HG02763 (cell line): ENCODE results near the gene EGLN1.
"Not testable (repeated sequence)": the region's sequence is repeated elsewhere in the genome, so short reads cannot be mapped to it uniquely, and the experiment has no call there.

Experiments used
- ATAC-seq: cut with Tn5 transposase; IDR thresholded peaks from one replicate; pipeline ENCODE4 v1.9.1; 2021; ENCODE audit warnings: mild to moderate bottlenecking, moderate library complexity; ENCODE audit not compliant: unreplicated experiment

Gene EGLN1

DNA sequence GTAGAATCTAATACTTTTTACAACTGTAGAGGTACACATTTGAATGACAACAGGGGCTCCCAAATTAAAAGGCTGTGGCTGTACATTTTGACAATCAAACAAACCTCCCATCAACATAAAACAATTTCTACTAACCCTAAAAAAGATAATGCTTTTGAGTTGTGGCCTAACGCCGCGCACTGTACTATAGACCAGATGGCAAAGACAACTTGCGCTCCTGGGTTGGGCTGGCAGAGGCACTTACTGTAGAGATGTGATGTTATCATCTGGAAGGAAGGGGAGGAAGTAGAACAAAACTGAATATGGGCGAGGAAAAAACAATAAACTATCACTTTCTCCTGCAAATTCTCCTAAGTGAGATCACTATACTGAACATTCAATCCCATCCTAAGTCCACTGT is 57.9 kb downstream of the EGLN1 start:
- no peak for ATAC-seq

DNA sequence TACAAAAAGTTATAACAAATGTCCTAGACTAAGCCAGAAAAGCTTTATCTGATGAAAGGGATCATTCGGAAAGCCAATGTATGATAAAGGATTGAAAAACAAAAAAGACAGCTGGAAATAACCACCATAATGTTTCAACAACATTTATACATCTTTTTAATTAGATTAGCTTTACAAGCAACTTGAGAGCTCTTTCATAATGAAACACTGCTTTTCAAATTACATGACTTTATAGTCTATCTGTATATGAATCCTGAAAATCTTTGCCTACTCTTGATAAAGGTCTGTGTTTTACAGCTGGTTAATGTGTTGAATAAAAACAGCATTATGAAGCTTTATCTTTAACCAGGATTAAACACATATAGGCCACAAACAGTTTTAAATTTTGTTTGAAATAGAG is 58.5 kb downstream of the EGLN1 start:
- ATAC-seq = no peak

DNA sequence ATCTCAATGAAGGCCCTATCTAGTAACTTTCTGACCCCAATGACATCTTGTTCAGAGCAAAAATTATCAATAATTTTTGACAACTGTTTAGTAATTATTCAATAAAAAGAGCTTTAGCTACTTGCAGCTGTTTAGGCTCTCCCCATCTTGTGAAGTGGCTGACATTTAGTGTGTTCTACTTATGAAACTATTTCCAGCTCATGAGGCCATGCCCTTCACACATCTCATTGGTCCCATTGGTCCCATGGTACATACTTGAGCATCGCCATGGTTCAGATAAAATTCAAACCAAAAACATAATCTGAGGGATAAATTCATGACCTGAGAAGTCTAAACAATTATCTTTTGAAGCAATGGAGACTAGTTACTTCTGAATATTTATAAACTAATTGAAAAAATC is 59.8 kb downstream of the EGLN1 start:
- no peak for ATAC-seq

DNA sequence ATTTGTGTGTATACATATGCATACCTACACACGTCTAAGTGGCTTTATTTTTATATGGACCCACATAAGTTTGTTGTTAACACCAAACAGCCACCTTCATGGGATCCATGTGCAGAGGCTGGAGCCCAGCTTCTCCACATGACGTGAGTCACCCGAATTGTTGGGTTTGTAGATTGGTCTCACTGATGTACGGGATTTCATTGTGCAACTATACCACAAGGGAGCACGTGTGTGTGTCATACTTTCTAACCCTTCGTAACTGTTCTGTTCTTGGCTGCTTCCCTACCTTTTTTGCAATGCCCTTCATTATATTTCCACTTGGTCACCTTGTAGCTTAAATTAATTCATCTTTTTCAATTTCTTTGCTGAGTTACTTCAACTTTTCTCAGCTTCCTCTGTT is 63.0 kb downstream of the EGLN1 start:
- ATAC-seq = no peak

DNA sequence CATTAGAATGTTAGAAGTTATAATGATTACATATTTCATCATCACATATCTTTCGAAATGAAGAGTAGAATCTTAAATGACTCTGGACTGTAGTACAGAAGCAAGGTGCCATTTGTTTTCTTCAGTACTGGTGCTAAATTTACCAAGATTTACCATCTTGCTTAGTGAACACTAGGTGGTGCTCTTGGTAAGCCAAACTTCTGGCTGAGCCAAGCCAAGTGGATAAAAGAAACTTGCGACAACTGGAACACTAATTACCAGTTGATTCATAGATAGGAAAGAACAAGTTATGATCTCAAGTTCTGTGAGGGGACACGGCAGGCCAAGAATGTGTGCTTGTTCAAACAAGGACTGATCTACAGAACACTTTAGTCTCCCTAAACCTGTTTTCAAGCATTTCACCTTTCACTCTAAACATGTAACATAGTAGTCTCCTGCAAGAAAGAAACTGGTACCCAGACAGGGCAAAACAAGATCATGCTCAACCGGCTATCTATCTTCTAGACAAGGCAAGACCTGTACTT is 64.2 kb downstream of the EGLN1 start:
- no peak for ATAC-seq

DNA sequence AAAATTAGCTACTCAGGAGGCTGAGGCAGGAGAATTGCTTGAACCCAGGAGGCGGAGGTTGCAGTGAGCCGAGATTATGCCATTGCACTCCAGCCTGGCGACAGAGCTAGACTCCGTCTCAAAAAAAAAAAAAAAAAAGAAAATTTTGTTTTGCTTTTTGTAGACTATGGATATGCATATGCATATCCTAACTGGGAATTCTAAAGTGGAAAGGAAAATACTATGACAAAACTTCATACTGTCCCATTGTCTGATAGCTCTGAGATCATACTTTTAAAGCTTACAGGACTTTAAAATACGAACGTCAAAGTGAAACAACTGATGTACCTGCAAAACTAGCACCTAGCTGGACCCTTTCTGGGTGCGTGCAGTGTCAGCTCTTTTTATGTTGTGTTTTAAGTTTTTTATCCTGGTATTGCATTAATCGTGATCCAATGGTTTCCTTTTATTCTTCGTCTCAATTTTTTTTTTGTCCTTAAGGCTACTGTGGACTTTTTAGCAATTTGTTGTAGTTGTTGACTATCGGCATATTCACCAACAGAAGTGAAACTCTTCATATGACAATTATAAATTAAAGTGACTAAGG is 64.8 kb downstream of the EGLN1 start:
- no peak for ATAC-seq

DNA sequence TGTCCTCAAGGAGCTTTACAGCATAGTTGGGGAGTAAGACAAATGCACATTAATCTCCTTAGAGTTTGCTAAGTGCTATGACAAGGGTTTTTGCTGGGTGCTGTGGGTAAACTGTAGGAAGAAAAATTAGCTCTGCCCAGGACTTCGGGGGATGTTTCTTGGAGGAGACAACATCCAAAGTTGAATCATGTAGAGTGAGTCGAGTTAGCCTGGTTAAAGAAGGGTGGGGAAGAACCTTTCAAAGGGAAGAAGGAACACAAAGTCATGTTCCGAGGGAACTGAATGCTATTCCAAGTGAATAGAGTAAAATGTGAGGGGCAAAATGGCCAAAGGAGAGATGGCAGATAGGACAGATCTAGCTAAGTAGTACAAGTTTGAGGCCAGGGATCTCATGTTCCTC is 66.9 kb downstream of the EGLN1 start:
- ATAC-seq = no peak

DNA sequence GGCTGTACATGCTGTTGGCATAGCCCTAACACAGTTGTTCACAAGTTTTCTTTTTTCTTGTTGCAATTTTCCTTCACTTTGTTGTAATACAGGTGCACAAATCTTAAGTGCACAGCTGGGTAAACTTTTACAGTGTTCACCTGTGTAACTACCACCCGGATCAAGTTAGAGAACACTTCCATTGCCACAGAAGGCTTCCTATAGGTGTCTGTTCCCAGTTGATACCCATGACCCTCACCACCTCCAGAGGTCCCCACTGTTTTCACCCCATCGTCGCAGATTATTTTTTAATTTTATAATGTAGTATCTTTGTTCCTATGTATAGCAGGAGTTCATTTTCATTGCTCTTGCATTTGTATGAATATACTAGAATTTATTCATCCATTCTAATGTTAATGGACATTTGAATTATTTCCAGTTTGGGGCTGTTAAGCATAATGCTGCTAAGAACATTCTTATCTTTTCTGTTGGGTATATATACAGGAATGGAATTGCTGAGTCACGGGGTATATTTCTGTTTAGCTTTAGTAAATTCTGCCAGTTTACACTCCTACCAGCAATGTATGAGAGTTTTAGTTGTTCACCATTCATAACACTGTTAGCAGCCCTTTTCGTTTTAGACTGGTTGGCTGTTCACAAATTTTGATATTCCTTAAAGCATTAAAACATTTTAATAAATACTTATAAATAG is 67.6 kb downstream of the EGLN1 start:
- ATAC-seq = no peak

DNA sequence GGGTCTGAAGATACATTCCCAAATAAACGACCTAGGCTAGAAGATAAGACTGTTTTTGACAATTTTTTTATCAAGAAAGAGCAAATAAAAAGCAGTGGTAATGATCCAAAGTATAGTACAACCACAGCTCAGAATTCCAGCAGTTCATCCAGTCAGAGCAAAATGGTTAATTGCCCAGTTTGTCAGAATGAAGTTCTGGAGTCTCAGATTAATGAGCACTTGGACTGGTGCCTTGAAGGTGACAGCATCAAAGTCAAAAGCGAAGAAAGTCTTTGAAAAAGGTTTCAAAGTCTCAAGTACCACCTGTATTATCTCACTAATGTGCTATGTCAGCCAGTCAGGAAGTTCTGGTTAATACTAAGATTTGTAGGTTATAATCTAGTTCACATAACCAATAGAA is 69.0 kb downstream of the EGLN1 start:
- no peak for ATAC-seq

DNA sequence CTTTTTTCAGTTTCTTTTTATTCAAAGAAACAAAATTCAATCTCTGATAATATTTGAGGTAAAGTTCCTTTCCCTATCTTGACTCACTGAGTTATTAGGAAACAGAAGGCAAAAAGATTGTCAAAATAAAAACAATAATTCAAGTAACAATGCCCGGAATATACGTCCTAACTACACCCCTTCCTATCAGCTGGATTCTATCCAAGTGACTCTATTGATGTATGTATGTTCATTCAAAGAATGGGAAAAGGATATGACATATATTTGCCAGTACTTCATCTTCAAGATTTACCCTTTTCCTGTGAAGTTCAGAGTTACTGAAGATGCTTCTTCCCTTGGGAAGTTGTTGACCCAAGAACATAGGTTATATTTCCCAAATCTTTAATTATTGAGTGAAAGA is 70.3 kb downstream of the EGLN1 start:
- no peak for ATAC-seq

DNA sequence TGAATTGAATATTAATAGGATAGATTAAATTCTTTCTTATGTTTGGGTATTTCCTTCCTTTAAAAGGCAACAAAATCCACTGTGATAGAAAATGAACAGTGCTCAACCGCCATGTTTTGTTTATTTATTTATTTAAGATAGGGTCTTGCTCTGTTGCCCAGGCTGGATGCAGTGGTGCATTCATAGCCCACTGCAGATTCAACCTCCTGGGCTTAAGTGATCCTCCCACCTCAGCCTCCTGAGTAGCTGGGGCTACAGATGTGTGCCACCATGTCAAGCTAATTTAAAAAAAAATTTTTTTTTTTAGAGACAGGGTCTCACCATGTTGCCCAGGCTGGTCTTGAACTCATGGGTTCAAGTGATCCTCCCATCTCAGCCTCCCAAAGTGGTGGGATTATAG is 73.2 kb downstream of the EGLN1 start:
- not testable (repeated sequence) for ATAC-seq

DNA sequence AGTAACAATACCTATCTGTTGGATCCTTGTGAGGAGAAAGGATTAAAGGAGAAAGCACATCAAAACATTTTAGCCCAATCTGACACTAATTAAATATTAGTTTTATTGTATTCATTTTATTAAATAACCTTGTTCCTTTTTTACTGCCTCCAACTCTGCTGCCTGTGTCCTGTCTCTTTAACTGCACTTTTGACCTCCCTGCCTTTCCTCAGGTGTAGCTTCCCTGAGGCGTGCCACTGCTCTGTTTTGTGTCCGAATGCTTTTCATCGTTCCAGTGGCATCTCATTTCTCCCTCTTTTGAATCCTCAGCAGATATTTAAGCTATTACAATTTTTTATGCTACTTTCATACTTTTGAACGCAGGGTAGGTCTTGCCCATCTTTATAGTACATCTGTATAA is 73.6 kb downstream of the EGLN1 start:
- no peak for ATAC-seq

DNA sequence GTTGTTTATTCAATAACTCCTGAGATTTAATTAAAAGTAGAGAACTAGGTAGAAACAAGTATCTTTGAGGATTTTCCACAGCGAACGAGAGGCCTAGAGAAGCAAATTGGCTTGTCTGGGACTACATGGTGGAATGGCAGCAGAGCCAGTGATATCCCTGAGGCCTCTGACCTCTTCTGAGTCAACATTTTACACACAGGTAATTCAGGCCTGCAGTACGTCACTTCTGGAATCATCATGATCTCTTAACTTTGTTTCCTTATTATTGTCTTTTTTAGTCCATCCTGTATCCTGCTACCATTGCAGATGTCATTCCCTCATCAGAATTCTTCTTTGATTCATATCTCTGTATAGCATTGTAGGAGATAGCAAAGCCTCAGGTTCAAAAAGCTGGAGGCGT is 74.1 kb downstream of the EGLN1 start:
- no peak for ATAC-seq

DNA sequence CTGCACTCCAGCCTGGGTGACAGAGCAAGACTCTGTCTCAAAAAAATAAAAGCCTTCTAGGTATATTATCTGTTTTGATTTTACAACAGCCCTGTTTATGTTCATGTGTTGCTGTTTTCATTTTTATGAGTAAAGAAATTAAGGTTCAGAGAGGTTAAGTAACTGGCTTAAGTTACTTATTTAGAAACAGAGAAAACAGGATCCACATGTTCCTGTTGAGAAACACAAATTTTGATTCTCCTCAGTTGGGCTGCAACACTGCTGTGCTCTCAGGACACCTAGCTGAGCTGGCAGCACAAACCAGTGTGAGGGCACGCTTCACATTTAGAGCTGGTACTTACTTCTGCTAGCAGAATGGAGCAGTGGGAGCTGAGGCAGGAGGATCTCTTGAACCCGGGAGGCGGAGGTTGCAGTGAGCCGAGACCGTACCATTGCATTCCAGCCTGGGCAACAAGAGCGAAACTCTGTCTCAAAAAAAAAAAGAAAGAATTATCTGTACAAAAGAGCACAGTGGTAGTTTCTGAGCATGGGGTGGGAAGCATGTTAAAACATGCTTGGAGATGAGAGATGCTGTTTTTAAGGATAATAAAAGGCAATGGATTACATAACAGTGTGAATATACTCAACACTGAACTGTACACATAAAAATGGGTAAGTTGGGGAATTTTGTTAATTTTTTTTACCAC is 81.6 kb downstream of the EGLN1 start:
- no peak for ATAC-seq

DNA sequence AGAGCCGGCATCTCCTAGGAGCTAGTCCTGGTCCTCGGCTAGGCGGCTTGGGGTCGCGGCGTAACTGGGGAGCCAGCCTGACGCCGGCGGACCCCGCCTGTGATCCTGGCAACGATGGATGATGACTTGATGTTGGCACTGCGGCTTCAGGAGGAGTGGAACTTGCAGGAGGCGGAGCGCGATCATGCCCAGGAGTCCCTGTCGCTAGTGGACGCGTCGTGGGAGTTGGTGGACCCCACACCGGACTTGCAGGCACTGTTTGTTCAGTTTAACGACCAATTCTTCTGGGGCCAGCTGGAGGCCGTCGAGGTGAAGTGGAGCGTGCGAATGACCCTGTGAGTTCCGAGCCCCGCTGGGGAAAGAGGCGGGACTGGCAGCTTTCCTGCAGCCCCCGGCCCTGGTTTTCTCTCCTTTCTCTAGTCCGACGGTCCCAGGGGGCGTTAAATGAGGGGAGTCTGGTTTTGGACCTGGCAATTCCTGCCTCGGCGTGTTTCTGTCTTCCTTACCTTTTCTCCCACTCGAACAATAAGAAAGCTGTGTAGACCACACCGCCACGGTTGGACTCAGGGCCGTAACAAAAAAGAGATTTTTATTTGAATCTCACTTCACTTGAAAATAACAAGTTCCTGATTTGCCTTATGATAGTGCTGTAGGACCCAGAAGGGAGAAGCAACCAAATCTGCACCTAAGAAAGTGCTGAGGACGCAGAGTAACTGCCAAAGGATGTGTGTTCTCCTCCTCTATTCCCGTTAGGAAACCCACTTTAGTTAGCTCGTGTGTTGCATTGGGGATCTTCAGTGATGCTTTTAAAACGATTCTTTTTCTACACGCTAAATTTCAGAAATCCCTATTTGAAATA is 83.6 kb downstream of the EGLN1 start, which contains the start of gene SPRTN:
Gene SPRTN, plus strand, starts transcription at position 24 of the 859 bp plus-strand sequence. Its CDS starts 91 bp downstream, at position 115.
- ATAC-seq = no peak

DNA sequence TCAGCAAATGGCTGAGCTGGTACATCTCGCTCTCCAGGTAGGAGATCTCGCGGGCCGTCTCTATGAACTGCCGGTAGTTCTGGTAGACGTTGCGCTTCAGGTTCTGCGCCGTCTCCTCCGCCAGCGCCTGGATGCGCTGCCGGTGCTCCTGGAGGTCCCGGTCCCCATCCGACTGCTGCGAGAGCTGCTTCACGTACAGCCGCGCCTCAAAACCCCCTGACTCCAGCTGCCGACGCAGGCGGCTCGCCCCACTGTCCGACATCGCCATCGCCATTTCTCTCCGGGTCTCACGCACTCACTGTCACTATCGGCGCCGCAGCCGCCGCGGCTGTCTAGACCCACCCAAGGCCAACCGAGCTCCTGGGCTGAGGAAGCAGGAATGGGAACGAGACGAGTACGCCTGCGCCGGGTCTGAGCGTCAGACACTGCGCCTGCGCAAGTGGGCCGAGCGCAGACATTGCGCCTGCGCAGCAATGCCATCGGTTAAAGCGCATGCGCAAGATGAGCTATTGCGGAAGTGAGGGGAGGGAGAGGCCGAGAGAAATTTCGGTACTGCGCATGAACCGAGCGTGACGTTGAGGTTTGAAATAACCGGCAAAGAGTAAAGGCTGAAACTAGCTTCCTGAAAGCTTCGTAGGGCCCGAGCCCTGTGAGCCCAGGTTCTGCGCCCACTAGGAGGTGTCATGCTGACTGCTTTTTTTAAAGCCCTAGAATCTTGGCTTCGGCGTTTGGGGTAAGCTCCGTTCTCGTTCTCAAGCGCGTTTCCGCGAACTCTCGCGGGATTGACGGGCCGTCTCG is 84.4 kb downstream of the EGLN1 start, which contains the start of gene EXOC8:
Gene EXOC8, minus strand, starts transcription at position 381 of the 798 bp plus-strand sequence. Its CDS starts 107 bp downstream, at position 274.
- ATAC-seq = peak; percentile 73

DNA sequence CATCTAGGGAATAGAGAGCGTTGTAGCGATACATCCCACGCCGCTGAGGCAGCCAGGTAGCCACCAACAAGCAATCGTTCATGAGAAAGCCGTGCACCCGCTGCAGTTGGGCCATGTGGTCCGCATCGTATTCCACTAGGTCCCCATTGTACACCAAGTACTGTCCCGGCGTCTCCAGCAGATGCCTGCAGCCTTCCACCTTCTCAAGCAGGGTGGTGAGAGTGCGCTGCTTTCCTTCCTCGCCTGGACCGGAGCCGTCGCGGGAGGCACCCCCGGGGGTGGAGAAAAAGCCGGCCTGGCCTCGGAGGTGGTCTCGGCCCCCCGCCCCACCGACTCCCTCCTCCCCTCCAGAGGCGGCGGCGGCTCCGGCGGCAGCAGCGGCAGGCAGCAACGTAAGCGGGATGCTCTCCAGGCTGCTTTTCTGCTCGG is 85.0 kb downstream of the EGLN1 start:
- no peak for ATAC-seq

DNA sequence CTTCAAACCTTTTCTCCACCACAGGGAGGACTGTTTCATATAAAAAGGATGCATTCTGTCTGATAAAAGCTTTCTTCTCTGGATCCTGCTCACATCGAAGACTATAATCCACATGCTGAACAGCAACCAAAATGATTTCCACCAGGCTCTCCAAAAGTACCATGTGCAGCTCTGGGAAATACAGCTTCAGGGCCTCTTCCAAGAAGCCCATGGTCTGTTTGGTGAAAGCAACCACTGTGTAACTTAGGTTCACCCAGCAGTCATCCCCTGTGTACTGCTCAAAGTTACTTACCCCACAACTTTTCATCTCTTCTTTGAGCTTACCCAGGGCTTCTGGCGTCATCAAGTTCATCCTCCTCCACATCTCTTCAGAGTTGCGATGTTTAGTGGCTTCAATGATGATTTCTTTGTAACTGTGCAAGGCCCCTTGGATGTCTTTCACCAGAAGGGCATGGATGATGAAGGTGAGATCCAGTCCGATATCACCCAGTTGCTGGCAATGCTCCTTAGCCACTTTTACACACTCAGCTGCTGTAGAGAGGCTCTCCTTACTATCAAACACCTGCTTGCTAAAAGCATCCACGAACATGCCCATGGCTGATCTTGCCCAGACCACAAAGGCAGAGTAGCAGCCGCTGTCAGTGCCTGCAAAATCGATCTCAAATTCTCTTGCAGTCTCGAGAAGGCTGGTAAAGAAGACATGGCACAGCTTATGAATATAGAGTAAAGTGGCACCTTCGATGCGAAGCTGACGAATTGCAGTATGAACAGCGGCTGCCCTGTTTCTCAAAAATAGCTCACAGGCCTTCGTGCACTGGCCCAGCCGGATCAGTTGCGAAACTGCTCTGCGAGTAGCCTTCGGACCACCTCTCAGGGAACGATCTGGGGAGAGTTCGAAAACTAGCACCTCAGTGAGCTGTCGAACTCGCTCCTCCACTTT is 86.2 kb downstream of the EGLN1 start:
- no peak for ATAC-seq

DNA sequence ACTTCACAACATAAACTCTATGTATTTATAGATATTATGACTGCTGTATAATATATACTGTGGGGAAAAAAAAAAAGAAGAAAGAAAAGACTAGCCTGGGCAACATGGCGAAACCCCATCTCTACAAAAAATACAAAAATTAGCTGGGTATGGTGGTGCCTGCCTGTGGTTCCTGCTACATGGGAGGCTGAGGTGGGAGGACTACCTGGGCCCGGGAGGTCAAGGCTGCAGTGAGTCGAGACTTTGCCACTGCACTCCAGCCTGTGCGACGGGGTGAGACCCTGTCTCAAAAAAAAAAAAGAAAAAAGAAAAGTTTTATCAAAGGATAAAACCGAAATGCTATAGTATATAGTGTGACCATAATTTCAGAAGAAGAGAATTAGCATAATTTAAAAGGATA is 87.1 kb downstream of the EGLN1 start:
- ATAC-seq = no peak
